Suprapubic skin (tissue), 4 donors: ENCODE data around the gene SRRM3. TPM values are rescaled to one million over a fixed set of nuclear protein-coding genes. Genes with fewer than 3 reads are reported as not detected.
"Not testable (repeated sequence)": the region's sequence is repeated elsewhere in the genome, so short reads cannot be mapped to it uniquely, and the experiment has no call there.

Source experiments
- DNase-seq, 2 donors: peaks; one replicate each; pipeline ENCODE4 v3.0.0-alpha.2; 2019; ENCODE audit warnings: low spot score in 2 of 2
- H3K27ac ChIP-seq: fragments of 200-600 bp; sonication (generic); one replicate; pipeline ENCODE4 v1.5.1; 2019
- H3K27me3 ChIP-seq: fragments of 200-600 bp; sonication (generic); one replicate; pipeline ENCODE4 v1.5.1; 2019
- H3K36me3 ChIP-seq: fragments of 200-600 bp; sonication (generic); one replicate; pipeline ENCODE4 v1.5.1; 2019
- H3K4me1 ChIP-seq: fragments of 200-600 bp; sonication (generic); one replicate; pipeline ENCODE4 v1.5.1; 2019
- H3K4me3 ChIP-seq: fragments of 200-600 bp; sonication (generic); one replicate; pipeline ENCODE4 v1.5.1; 2019; ENCODE audit warnings: mild to moderate bottlenecking
- H3K9me3 ChIP-seq: fragments of 200-600 bp; sonication (generic); one replicate; pipeline ENCODE4 v1.5.1; 2019
- EP300 ChIP-seq: sonication (generic); formaldehyde crosslinking; IDR thresholded peaks from one replicate; pipeline ENCODE4 v1.6.1; 2017; ENCODE audit warnings: antibody characterized with exemption
- POLR2A ChIP-seq, 2 donors: fragments of 450-650 bp; IDR thresholded peaks; one replicate each; pipeline ENCODE4 v1.6.1; 2017; ENCODE audit warnings: antibody characterized with exemption in 2 of 2, mild to moderate bottlenecking in 2 of 2, moderate library complexity in 2 of 2
- POLR2AphosphoS5 ChIP-seq, 3 donors: sonication (generic); formaldehyde crosslinking; IDR thresholded peaks; one replicate each; pipeline ENCODE4 v1.6.1; 2017; ENCODE audit warnings: antibody characterized with exemption in 3 of 3
- WGBS: methylation state at CpG from one replicate; pipeline ENCODE4 v1.1.5; 2018; 5-methylcytosine and 5-hydroxymethylcytosine counted together
- total RNA-seq, 4 donors: library from RNA; depleted of rRNA; stranded (reverse); fragments of >200 nt; gene quantifications; one replicate each; pipeline ENCODE4 v1.1.0, GENCODE V29; 2016
- TF ChIP-seq, protein P1 (sequence below), 2 donors: fragments of 200-600 bp in 1 of 2; fragments of 450-650 bp in 1 of 2; sonication (generic) in 1 of 2; IDR thresholded peaks; one replicate each; pipeline ENCODE4 v1.5.1; 2016 to 2019; ENCODE audit warnings: antibody characterized with exemption in 2 of 2, mild to moderate bottlenecking in 1 of 2, moderate library complexity in 1 of 2

Gene SRRM3
- total RNA-seq, 4 donors from 2014 or later = 5.6 to 8.5 (median 7.7) TPM

DNA sequence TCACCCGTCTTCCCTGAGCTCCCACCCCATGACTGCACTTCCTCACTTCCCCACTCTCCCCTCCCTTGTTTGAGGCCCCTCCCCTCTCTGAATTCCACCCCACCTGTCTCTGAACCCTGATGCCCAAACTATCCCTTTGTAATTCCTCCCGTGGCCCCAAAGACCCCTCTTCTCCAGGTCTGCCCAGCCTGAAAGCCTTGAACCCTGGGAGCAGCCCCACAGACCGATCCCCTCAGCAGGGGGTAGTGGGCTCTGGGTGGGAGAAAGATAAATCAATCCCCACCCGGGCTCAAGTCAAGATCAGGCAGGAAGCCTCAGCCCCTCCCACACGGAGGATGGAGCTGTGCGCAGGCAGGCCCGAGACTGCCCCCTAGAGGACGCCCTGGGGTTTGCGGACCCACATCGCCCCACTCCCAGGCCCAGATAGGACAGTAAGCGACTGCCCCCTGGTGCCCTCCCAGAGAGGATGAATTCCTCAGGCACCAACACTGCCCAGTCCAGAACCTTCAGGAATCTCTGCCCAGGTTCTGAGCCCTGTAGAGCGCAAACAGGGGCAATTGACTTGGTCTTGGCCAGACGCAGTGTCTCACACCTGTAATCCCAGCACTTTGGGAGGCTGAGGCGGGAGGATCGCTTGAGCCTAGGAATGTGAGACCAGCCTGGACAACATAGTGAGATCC is 112.5 kb downstream of the SRRM3 start:
- H3K4me3 ChIP-seq = no peak overlapping the region
- 10% methylated on average over 12 of the region's 15 CpGs for WGBS
- no peaks in the 10 kb centered on the region for H3K27me3 ChIP-seq
- H3K4me1 ChIP-seq = peaks cover 45% of the 10 kb centered on the region
- TF ChIP-seq POLR2A (IDR thresholded peaks at IDR 0.05) (no peak), EP300 (no peak), POLR2AphosphoS5 (IDR thresholded peaks at IDR 0.05) (peak in 2 of 3 donors; percentile 71 to 76)
- TF ChIP-seq, protein P1, sequence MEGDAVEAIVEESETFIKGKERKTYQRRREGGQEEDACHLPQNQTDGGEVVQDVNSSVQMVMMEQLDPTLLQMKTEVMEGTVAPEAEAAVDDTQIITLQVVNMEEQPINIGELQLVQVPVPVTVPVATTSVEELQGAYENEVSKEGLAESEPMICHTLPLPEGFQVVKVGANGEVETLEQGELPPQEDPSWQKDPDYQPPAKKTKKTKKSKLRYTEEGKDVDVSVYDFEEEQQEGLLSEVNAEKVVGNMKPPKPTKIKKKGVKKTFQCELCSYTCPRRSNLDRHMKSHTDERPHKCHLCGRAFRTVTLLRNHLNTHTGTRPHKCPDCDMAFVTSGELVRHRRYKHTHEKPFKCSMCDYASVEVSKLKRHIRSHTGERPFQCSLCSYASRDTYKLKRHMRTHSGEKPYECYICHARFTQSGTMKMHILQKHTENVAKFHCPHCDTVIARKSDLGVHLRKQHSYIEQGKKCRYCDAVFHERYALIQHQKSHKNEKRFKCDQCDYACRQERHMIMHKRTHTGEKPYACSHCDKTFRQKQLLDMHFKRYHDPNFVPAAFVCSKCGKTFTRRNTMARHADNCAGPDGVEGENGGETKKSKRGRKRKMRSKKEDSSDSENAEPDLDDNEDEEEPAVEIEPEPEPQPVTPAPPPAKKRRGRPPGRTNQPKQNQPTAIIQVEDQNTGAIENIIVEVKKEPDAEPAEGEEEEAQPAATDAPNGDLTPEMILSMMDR (IDR thresholded peaks at IDR 0.05) = peak; percentile 99 to 100
- H3K36me3 ChIP-seq = no peaks in the 10 kb centered on the region
- no peaks in the 10 kb centered on the region for H3K9me3 ChIP-seq
- peak; percentile 97 to 98 for DNase-seq
- H3K27ac ChIP-seq = no peak overlapping the region

DNA sequence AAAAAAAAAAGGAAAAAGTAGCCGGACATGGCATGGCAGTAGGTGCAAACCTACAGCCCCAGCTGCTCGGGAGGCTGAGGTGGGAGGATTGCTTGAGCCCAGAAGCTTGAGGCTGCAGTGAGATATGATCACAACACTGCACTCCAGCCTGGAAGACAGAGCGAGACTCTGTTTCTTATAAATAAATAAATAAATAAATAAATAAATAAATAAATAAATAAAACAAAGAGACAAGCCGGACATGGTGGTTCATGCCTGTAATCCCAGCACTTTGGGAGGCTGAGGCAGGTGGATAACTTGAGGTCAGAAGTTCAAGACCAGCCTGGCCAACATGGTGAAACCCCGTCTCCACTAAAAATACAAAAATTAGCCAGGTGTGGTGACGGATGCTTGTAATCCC is 113.0 kb downstream of the SRRM3 start:
- not testable (repeated sequence) for H3K4me3 ChIP-seq, H3K27ac ChIP-seq, H3K36me3 ChIP-seq, DNase-seq, H3K9me3 ChIP-seq, H3K27me3 ChIP-seq
- peaks cover 41% of the 10 kb centered on the region for H3K4me1 ChIP-seq
- WGBS = 63% methylated on average over 6 of the region's 6 CpGs

DNA sequence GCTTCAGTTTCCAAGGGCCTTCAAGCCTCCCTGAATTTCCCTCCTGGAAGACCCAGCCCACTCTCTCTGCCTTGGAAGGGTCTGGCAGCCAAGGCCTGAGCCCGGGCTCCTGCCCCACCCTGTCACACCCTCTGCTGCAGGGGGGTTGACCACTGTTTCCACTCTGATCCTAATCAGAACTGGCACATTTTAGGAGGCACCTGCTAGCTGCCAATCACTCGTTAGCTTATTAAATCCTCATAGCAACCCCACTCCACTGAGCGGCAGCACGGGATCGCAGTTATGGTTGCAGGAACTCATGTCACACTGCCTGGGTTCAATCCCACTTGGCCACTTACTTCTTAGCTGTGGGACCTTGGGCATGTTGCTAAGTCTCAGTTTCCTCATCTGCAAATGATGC is 113.7 kb downstream of the SRRM3 start:
- Histone ChIP-seq H3K36me3 (no peaks in the 10 kb centered on the region), H3K27me3 (no peaks in the 10 kb centered on the region), H3K4me1 (peaks cover 34% of the 10 kb centered on the region), H3K27ac (no peak overlapping the region), H3K4me3 (no peak overlapping the region), H3K9me3 (no peaks in the 10 kb centered on the region)
- no peak for DNase-seq
- 59% methylated on average over 5 of the region's 5 CpGs for WGBS
- TF ChIP-seq, protein P1 (IDR thresholded peaks at IDR 0.05) = no peak
- no peak for TF ChIP-seq POLR2AphosphoS5 (IDR thresholded peaks at IDR 0.05)
- no peak for TF ChIP-seq EP300
- TF ChIP-seq POLR2A (IDR thresholded peaks at IDR 0.05) = no peak

DNA sequence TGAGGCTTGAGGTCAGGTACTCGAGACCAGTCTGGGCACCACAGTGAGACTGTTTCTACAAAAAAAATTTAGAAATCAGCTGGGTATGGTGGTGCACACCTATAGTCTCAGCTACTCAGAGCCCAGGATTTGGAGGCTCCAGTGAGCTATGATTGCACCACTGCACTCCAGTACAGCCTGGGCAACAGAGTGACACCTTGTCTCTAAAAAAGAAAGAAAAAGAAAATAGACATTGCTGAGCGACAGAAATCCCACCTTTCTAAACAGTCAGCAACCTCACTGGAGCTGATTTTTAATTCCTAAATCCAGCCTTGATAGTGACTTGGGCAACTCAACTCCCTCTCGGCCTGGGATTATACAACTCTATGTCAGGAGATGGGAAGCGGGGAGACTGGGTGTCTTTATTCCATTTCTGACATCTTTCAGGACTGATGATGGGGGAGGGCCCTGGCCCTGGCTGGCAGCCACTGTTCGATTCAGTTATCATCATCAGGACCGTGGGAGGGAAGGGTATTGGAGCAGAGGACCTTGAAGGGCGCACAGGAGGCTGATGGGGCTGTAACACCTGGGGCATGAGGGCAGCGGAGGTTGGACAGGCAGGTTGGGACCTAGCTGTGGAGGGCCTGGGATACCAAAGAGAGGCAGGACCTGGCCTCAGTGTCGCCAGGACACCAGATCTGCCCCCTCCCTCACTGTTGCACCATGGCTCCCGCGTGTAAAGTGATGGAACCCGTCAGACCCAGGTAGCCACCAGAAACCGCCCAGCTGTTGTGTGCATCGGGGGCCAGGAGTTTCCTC is 115.5 kb downstream of the SRRM3 start:
- Histone ChIP-seq H3K9me3 (no peaks in the 10 kb centered on the region), H3K4me1 (peaks cover 28% of the 10 kb centered on the region), H3K27ac (peak overlapping the region; percentile 87), H3K36me3 (no peaks in the 10 kb centered on the region), H3K4me3 (peak overlapping the region; percentile 66), H3K27me3 (no peaks in the 10 kb centered on the region)
- WGBS = 52% methylated on average over 14 of the region's 14 CpGs
- DNase-seq = no peak
- TF ChIP-seq EP300 (no peak), POLR2A (IDR thresholded peaks at IDR 0.05) (no peak), POLR2AphosphoS5 (IDR thresholded peaks at IDR 0.05) (no peak)
- TF ChIP-seq, protein P1 (IDR thresholded peaks at IDR 0.05) = no peak

DNA sequence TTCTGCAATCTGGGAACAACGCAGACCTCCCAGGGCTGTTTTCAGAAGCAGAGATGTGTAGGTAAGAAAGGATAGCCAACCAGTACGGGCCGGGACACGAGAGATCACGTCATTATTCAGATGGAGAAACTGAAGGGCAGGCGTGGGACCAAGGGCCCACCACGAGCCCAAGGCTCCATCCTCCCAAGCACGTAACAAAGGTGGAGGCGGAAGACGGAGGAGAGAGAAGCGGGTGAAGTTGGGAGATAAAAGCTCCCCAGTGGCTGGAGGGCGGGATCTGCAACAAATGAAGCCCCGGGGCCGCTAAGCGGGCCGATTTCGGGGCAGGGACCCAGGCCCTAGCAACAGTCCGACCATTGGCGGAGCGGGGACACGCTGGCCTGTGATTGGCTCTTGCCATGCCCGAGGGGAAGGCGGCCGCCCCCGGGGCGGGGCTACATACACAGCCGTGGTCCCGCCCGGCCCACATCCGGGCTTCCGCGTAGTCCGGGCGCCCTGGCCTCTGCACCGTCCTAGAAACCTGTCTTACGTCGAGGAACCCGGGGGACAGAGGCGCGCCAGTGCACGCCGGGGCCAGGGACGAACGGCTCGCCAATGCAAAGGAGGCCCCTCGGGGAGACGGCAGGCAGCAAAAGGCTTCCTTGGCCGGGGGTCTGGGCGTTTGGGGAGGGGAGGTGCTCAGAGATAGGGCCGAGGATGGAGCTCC is 116.2 kb downstream of the SRRM3 start:
- Histone ChIP-seq H3K27me3 (no peaks in the 10 kb centered on the region), H3K4me1 (peaks cover 28% of the 10 kb centered on the region), H3K27ac (peak overlapping the region; percentile 87), H3K4me3 (peak overlapping the region; percentile 66), H3K36me3 (no peaks in the 10 kb centered on the region), H3K9me3 (no peaks in the 10 kb centered on the region)
- TF ChIP-seq, protein P1 (IDR thresholded peaks at IDR 0.05) = no peak
- TF ChIP-seq POLR2AphosphoS5 (IDR thresholded peaks at IDR 0.05) (peak in 1 of 3 donors; percentile 59), POLR2A (IDR thresholded peaks at IDR 0.05) (peak; percentile 28 to 59)
- under 1% methylated on average over 31 of the region's 50 CpGs for WGBS
- peak; percentile 97 to 98 for DNase-seq
